Keratinocyte (primary cell): ENCODE results near the gene FTHL17. TPM values are rescaled to one million over a fixed set of nuclear protein-coding genes. Genes with fewer than 3 reads are reported as not detected.

Experiments used
- DNase-seq: peaks from one replicate; pipeline ENCODE4 v3.0.0-alpha.2; 2011; ENCODE audit warnings: low read depth, missing footprints, low spot score
- FAIRE-seq: peaks from 2 replicates; lab custom pipeline; 2011; peaks lifted over from hg19 to GRCh38; lab: Jason Lieb, UNC
- H2AFZ ChIP-seq: 2 replicates; pipeline ENCODE4 v1.6.0; 2012; ENCODE audit warnings: low read length, control low read depth, inconsistent platforms; ENCODE audit not compliant: control insufficient read depth
- H3K27ac ChIP-seq: 2 replicates; pipeline ENCODE4 v1.5.1; 2011; ENCODE audit warnings: low read length; ENCODE audit not compliant: control insufficient read depth, insufficient read depth
- H3K27me3 ChIP-seq: 3 replicates; pipeline ENCODE4 v1.6.0; 2011; ENCODE audit warnings: low read length; ENCODE audit not compliant: control insufficient read depth, insufficient read depth; ENCODE audit errors: extremely low read depth
- H3K36me3 ChIP-seq, 2 experiments: 2 replicates in 1 of 2; 3 replicates in 1 of 2; pipeline ENCODE4 v1.5.1; 2011; ENCODE audit warnings: low read length in 2 of 2, mild to moderate bottlenecking in 1 of 2; ENCODE audit not compliant: control insufficient read depth in 2 of 2, insufficient read depth in 2 of 2; ENCODE audit errors: extremely low read depth in 1 of 2
- H3K4me1 ChIP-seq: 3 replicates; pipeline ENCODE4 v1.5.1; 2011; ENCODE audit warnings: low read length; ENCODE audit not compliant: control insufficient read depth, insufficient read depth; ENCODE audit errors: extremely low read depth
- H3K4me2 ChIP-seq: 3 replicates; pipeline ENCODE4 v1.6.0; 2011; ENCODE audit warnings: low read depth, low read length; ENCODE audit not compliant: control insufficient read depth, insufficient read depth; ENCODE audit errors: extremely low read depth
- H3K4me3 ChIP-seq, 3 experiments: fragments of 200-600 bp in 1 of 3; sonication (generic) in 1 of 3; 2 replicates in 2 of 3; 3 replicates in 1 of 3; pipeline ENCODE4 v1.5.1; 2011 to 2016; ENCODE audit warnings: low read length in 3 of 3, mild to moderate bottlenecking in 3 of 3, control low read depth in 2 of 3, inconsistent platforms in 1 of 3, low read depth in 1 of 3, mixed read lengths in 1 of 3, mixed run types in 1 of 3, moderate library complexity in 1 of 3; ENCODE audit not compliant: control insufficient read depth in 2 of 3, insufficient read depth in 2 of 3; ENCODE audit errors: extremely low read depth in 1 of 3
- H3K79me2 ChIP-seq: 2 replicates; pipeline ENCODE4 v1.6.0; 2012; ENCODE audit warnings: low read length; ENCODE audit not compliant: control insufficient read depth, insufficient read depth
- H3K9ac ChIP-seq: 3 replicates; pipeline ENCODE4 v1.6.0; 2011; ENCODE audit warnings: low read length; ENCODE audit not compliant: control insufficient read depth, insufficient read depth; ENCODE audit errors: extremely low read depth
- H3K9me1 ChIP-seq: 3 replicates; pipeline ENCODE4 v1.6.0; 2011; ENCODE audit warnings: low read length; ENCODE audit not compliant: control insufficient read depth, insufficient read depth; ENCODE audit errors: extremely low read depth
- H3K9me3 ChIP-seq: 2 replicates; pipeline ENCODE4 v1.5.1; 2012; ENCODE audit warnings: low read depth, low read length; ENCODE audit not compliant: control insufficient read depth
- H4K20me1 ChIP-seq: 3 replicates; pipeline ENCODE4 v1.6.0; 2011; ENCODE audit warnings: low read length; ENCODE audit not compliant: control insufficient read depth, insufficient read depth; ENCODE audit errors: extremely low read depth
- CTCF ChIP-seq, 3 experiments: IDR thresholded peaks in 1 of 3; conservative IDR thresholded peaks in 1 of 3; optimal IDR thresholded peaks in 1 of 3; 2 replicates in 2 of 3; 3 replicates in 1 of 3; pipeline versions ENCODE3 to v1.5.1; 2011; ENCODE audit warnings: low read length in 3 of 3, mild to moderate bottlenecking in 3 of 3, moderate library complexity in 2 of 3, control low read depth in 1 of 3, inconsistent platforms in 1 of 3; ENCODE audit not compliant: insufficient read depth in 2 of 3; ENCODE audit errors: extremely low read depth in 1 of 3
- EZH2 ChIP-seq: IDR thresholded peaks from one replicate; pipeline ENCODE4 v1.6.1; 2012; ENCODE audit warnings: inconsistent platforms, mild to moderate bottlenecking, low read length, moderate library complexity
- dilution Hi-C: fragments of 300-500 bp; cut with MboI; formaldehyde crosslinking; loops from one replicate; pipeline ENCODE4 v1.7.0; 2020; ENCODE audit warnings: low sequenced_read_pairs; ENCODE audit not compliant: extremely low pct_ligation_motif_present
- polyA plus RNA-seq, 5 experiments: library from polyadenylated mRNA; depleted of rRNA in 3 of 5; stranded (reverse) in 3 of 5; stranded (forward) in 1 of 5; unstranded in 1 of 5; fragments of >200 nt; gene quantifications; 1 replicate in 1 of 5; 2 replicates in 3 of 5; 3 replicates in 1 of 5; pipeline versions ENCODE4 v1.2.1 to v1.2.3, GENCODE V29; 2011 to 2012; ENCODE audit warnings: missing spikeins in 2 of 5, low read depth in 1 of 5, low replicate concordance in 1 of 5

Gene FTHL17
- polyA plus RNA-seq, 1 donor (not counting 4 experiments of a cell fraction or from before 2014, with no cell fraction given) = not detected

GRCh38 chrX:31024866-31025265 is 47.0 kb downstream of the FTHL17 start:
- TF ChIP-seq EZH2 (no peak), CTCF (optimal IDR thresholded peaks at IDR 0.05 in 1 of 3, IDR thresholded peaks at IDR 0.05 in 1 of 3, conservative IDR thresholded peaks at IDR 0.05 in 1 of 3; ENCODE audit: extremely low read depth in 1 of 3, insufficient read depth in 2 of 3, low read length in 3 of 3) (no peak)
- Histone ChIP-seq H4K20me1 (no peaks in the 10 kb centered on the region), H3K9me1 (no peaks in the 10 kb centered on the region), H3K9ac (no peak overlapping the region), H3K79me2 (no peaks in the 10 kb centered on the region), H3K4me1 (no peaks in the 10 kb centered on the region), H3K9me3 (no peaks in the 10 kb centered on the region), H3K4me2 (no peak overlapping the region), H3K27ac (no peak overlapping the region), H2AFZ (no peak overlapping the region), H3K27me3 (no peaks in the 10 kb centered on the region), H3K36me3 (no peaks in the 10 kb centered on the region), H3K4me3 (no peak overlapping the region)
- dilution Hi-C loops = no loop called here
- DNase-seq (no peak), FAIRE-seq (no peak)

GRCh38 chrX:31021537-31021936 is 50.3 kb downstream of the FTHL17 start:
- H3K36me3 ChIP-seq = no peaks in the 10 kb centered on the region
- H4K20me1 ChIP-seq = no peaks in the 10 kb centered on the region
- H3K27me3 ChIP-seq = no peaks in the 10 kb centered on the region
- H3K9me1 ChIP-seq = no peaks in the 10 kb centered on the region
- no peak overlapping the region for H3K27ac ChIP-seq
- no peaks in the 10 kb centered on the region for H3K79me2 ChIP-seq
- FAIRE-seq (no peak), DNase-seq (no peak)
- no peaks in the 10 kb centered on the region for H3K4me1 ChIP-seq
- H3K4me2 ChIP-seq = no peak overlapping the region
- no peak overlapping the region for H2AFZ ChIP-seq
- no peak overlapping the region for H3K4me3 ChIP-seq
- dilution Hi-C loops = no loop called here
- no peak overlapping the region for H3K9ac ChIP-seq
- no peaks in the 10 kb centered on the region for H3K9me3 ChIP-seq
- TF ChIP-seq CTCF (optimal IDR thresholded peaks at IDR 0.05 in 1 of 3, IDR thresholded peaks at IDR 0.05 in 1 of 3, conservative IDR thresholded peaks at IDR 0.05 in 1 of 3; ENCODE audit: extremely low read depth in 1 of 3, insufficient read depth in 2 of 3, low read length in 3 of 3) = no peak
- no peak for TF ChIP-seq EZH2

Other genes starting within 250 kb of the FTHL17 start
- 21.2 to 29.3 TPM (median 25.5 TPM) in 3 replicates for gene TAB3, start 182.8 kb downstream of the FTHL17 start, polyA plus RNA-seq